Kidney (tissue), 14 donors: ENCODE data around the gene ASAP2. TPM values are rescaled to one million over a fixed set of nuclear protein-coding genes. Genes with fewer than 3 reads are reported as not detected.
A peak's percentile ranks its signal among the peaks of the same experiment; 100 is the strongest.

ENCODE experiments used
- DNase-seq, 5 donors: peaks; one replicate each; pipeline ENCODE4 v3.0.0-alpha.2; 2013 to 2020
- FAIRE-seq: peaks from 2 replicates; lab custom pipeline; 2012; peaks lifted over from hg19 to GRCh38; lab: Jason Lieb, UNC
- H3K27ac ChIP-seq, 2 donors: one replicate each; pipeline ENCODE4 v1.7.0; 2013; ENCODE audit warnings: low read depth in 2 of 2, low read length in 2 of 2, inconsistent platforms in 1 of 2
- H3K27me3 ChIP-seq: one replicate; pipeline ENCODE4 v1.7.1; 2013; ENCODE audit warnings: low read length, inconsistent platforms; ENCODE audit not compliant: control insufficient read depth, insufficient read depth
- H3K36me3 ChIP-seq, 3 donors: one replicate each; pipeline versions ENCODE4 v1.7.0 to v1.7.1; 2013; ENCODE audit warnings: low read length in 3 of 3, control low read depth in 1 of 3, inconsistent platforms in 1 of 3; ENCODE audit not compliant: insufficient read depth in 3 of 3, control insufficient read depth in 2 of 3
- H3K4me1 ChIP-seq, 3 donors: one replicate each; pipeline versions ENCODE4 v1.7.0 to v1.7.1; 2013; ENCODE audit warnings: low read length in 3 of 3, inconsistent platforms in 1 of 3, low read depth in 1 of 3; ENCODE audit not compliant: control insufficient read depth in 2 of 3, insufficient read depth in 2 of 3
- H3K4me3 ChIP-seq, 3 donors: one replicate each; pipeline versions ENCODE4 v1.7.0 to v1.8.1; 2013; ENCODE audit warnings: low read length in 3 of 3, control low read depth in 1 of 3, inconsistent platforms in 1 of 3
- H3K9ac ChIP-seq, 3 donors: one replicate each; pipeline versions ENCODE4 v1.7.0 to v1.7.1; 2013; ENCODE audit warnings: low read length in 3 of 3, control low read depth in 1 of 3, inconsistent platforms in 1 of 3
- H3K9me3 ChIP-seq, 3 donors: one replicate each; pipeline versions ENCODE4 v1.7.0 to v1.7.1; 2013; ENCODE audit warnings: low read length in 3 of 3, control low read depth in 1 of 3, inconsistent platforms in 1 of 3; ENCODE audit not compliant: control insufficient read depth in 2 of 3, insufficient read depth in 1 of 3
- intact Hi-C: fragments of 100-400 bp; cut with DNase I; formaldehyde crosslinking; loops from one replicate; pipeline ENCODE4 v1.11.1; 2022
- polyA plus RNA-seq: library from polyadenylated mRNA; stranded (reverse); fragments of 350-450 nt; fragmentation: Illumina TruSeq; extraction: RNeasy Lipid Tissue Mini Kit (QIAGEN cat#74804); gene quantifications from one replicate; pipeline ENCODE4 v1.2.3, GENCODE V29; 2014; ENCODE audit warnings: low read depth, low replicate concordance; ENCODE audit not compliant: insufficient read depth
- total RNA-seq: library from RNA; stranded (reverse); fragmentation: NEBNext Ultra II Directional; extraction: Animal tissue kit (Norgen Biotek cat#: 25700); gene quantifications from one replicate; pipeline ENCODE4 v1.2.1, GENCODE V29; 2021
- TF ChIP-seq, protein P1 (sequence below): IDR thresholded peaks from 3 replicates; pipeline ENCODE4 v1.5.1; 2012; ENCODE audit warnings: mild to moderate bottlenecking, moderate library complexity, borderline replicate concordance; ENCODE audit not compliant: insufficient read depth; ENCODE audit errors: extremely low read depth
- donor health status: control.
- donor health status: control.
- donor health status: control.
- donor health status: control.
- donor health status: control.
- donor health status: DM: yes; HTN: yes; CAD: no.
- donor health status: Normal renal cell carcinoma (clear cell type).

Gene ASAP2
- total and polyA plus RNA-seq, 2 donors from 2014 or later: 26.2 to 54.8 TPM

DNA sequence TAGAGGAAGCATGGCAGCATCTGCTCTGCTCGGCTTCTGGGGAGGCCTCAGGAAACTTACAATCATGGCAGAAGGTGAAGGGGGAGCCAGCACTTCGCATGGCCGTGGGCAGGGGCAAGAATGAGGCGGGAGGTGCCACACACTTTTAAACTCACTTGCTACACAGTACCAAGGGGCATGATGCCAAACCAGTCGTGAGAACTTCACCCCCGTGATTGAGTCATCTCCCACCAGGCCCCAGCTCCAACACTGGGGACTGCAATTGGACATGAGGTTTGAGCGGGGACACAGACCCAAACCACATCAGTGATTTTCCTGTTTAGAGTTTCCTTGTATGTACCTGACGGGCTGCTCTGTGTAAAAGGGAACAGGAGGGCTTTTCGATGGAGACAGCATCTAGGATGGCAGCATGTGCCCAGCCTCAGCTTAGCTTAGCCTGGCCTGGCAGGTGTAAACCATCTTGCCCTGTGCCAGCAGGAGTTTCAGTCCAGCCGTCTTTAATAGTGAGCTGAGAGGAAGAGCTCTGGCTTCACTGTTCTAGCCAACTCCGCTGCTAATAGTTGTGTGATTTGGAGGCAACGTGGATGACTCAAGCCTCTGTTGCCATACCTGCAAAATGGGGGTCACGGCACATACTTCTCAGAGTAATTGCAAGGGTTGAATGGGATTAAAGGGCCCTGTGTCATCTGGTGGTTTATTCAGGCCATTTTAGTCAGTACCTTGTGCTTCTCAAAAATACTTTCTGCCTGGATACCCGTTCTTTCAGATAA is 101.8 kb downstream of the ASAP2 start:
- no peak for FAIRE-seq
- peak overlapping the region in 1 of 2 donors; percentile 28 for H3K27ac ChIP-seq
- H3K4me1 ChIP-seq: peaks cover 0 to 36% (median 31%) of the 10 kb centered on the region in 3 donors
- H3K36me3 ChIP-seq: no peaks in the 10 kb centered on the region
- no peaks in the 10 kb centered on the region for H3K9me3 ChIP-seq
- no peak overlapping the region for H3K4me3 ChIP-seq
- TF ChIP-seq, protein P1, sequence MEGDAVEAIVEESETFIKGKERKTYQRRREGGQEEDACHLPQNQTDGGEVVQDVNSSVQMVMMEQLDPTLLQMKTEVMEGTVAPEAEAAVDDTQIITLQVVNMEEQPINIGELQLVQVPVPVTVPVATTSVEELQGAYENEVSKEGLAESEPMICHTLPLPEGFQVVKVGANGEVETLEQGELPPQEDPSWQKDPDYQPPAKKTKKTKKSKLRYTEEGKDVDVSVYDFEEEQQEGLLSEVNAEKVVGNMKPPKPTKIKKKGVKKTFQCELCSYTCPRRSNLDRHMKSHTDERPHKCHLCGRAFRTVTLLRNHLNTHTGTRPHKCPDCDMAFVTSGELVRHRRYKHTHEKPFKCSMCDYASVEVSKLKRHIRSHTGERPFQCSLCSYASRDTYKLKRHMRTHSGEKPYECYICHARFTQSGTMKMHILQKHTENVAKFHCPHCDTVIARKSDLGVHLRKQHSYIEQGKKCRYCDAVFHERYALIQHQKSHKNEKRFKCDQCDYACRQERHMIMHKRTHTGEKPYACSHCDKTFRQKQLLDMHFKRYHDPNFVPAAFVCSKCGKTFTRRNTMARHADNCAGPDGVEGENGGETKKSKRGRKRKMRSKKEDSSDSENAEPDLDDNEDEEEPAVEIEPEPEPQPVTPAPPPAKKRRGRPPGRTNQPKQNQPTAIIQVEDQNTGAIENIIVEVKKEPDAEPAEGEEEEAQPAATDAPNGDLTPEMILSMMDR: no peak
- no peaks in the 10 kb centered on the region for H3K27me3 ChIP-seq
- DNase-seq: no peak
- no peak overlapping the region for H3K9ac ChIP-seq
- intact Hi-C loops: no loop called here

DNA sequence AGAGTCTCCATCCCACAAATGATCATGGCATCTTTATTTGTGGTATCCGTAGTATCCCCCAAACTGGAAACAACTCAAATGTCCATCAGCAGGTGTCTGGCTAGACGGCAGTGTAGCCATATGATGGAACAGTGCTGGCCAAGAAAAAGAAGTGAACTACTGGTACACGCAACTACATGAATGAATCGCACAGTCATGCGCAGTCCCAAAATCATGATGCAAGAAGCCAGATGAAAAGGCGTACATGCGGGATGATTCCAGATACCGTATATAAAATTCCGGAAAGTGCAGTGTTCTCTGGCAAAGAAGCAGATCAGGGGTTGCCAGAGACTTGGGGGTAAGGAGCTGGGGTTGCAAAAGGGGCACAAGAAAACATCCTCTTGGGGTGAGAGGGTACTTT is 102.5 kb downstream of the ASAP2 start:
- no peaks in the 10 kb centered on the region for H3K36me3 ChIP-seq
- TF ChIP-seq, protein P1: no peak
- H3K27me3 ChIP-seq: no peaks in the 10 kb centered on the region
- no peak overlapping the region for H3K4me3 ChIP-seq
- FAIRE-seq (no peak), DNase-seq (no peak)
- H3K4me1 ChIP-seq: peaks cover 0 to 33% (median 31%) of the 10 kb centered on the region in 3 donors
- H3K9ac ChIP-seq: no peak overlapping the region
- H3K9me3 ChIP-seq: no peaks in the 10 kb centered on the region
- H3K27ac ChIP-seq: peak overlapping the region in 1 of 2 donors; percentile 78
- intact Hi-C loops: no loop called here

DNA sequence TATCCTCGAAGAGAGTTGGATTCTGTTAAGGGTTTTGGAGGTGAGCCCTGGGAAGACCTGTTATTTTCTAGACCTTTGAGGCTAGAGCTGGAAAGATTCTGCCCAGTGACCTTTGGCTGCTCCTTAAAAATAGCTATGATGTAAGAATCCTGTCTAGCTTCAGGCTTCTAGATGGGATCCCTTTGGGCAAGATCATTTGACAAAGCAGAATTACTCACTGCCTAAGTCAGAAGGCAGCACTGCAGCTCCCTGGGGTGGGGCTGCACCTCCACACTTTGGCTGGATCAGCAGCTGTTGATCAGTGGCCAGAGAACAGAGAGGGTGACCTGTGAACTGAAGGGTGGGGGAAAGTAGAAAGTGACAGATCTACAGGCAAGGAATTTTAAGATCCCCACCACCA is 103.8 kb downstream of the ASAP2 start:
- Histone ChIP-seq H3K9ac (peak overlapping the region in 2 of 3 donors; percentile 53 to 59), H3K4me1 (peaks cover 0 to 37% (median 31%) of the 10 kb centered on the region in 3 donors), H3K36me3 (no peaks in the 10 kb centered on the region), H3K27me3 (no peaks in the 10 kb centered on the region), H3K4me3 (no peak overlapping the region), H3K9me3 (no peaks in the 10 kb centered on the region), H3K27ac (peak overlapping the region; percentile 78 to 85)
- TF ChIP-seq, protein P1: no peak
- peak; percentile 75 for FAIRE-seq
- intact Hi-C loops: no loop called here
- DNase-seq: peak in 2 of 5 donors; percentile 36 to 73
